ENCODE measurements around the gene SPATA33. TPM values are rescaled to one million over a fixed set of nuclear protein-coding genes. Genes with fewer than 3 reads are reported as not detected.
A peak's percentile ranks its signal among the peaks of the same experiment; 100 is the strongest.

SPATA33 gene
- polyA plus RNA-seq, 1 experiment, result 2.6 TPM

DNA sequence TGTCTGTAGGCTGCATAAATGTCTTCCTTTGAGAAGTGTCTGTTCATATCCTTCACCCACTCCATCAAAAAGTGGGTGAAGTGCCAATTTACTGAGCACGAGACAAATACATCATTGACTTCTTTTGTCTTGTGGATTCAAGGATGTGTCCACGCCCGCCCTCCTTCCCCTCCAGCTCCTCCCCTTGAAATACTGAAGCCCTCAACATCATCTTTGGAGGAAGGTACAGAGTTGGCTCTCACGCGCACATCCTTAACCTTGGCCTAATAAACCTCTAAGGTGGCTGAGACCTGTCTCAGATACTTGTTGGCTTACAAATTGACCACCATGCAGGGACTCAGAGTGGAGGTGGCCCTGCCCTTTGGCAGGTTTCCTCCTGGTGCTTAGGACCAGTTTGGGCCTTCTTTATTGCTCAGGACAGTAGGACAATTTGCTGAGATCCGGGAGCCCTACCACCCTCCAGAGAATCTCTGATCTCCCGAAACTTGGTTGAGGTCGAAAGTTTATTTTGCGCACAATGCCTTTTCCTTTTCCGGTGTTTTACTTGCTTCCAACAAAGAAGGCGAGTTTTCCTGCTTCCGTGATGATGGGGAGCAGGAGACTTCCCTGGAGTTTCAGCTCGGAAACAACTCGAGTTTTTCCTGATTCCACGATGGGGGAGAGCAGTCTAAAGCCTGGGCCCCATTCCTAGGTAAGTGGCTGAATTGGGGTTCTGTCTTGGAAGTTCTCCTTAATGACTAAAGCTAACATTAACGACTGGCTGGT is 14.7 kb downstream of the SPATA33 start:
- DNase-seq (ENCODE audit: low read depth), result no peak
- TF ChIP-seq, protein P1, sequence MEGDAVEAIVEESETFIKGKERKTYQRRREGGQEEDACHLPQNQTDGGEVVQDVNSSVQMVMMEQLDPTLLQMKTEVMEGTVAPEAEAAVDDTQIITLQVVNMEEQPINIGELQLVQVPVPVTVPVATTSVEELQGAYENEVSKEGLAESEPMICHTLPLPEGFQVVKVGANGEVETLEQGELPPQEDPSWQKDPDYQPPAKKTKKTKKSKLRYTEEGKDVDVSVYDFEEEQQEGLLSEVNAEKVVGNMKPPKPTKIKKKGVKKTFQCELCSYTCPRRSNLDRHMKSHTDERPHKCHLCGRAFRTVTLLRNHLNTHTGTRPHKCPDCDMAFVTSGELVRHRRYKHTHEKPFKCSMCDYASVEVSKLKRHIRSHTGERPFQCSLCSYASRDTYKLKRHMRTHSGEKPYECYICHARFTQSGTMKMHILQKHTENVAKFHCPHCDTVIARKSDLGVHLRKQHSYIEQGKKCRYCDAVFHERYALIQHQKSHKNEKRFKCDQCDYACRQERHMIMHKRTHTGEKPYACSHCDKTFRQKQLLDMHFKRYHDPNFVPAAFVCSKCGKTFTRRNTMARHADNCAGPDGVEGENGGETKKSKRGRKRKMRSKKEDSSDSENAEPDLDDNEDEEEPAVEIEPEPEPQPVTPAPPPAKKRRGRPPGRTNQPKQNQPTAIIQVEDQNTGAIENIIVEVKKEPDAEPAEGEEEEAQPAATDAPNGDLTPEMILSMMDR (IDR thresholded peaks at IDR 0.05; ENCODE audit: insufficient read depth, low read depth, low read length), result no peak
- Histone ChIP-seq H3K36me3 (ENCODE audit: control insufficient read depth, insufficient read depth, low read length) (peaks cover 1% of the 10 kb centered on the region; the same call in 1 of the 2 replicates), H3K4me3 (ENCODE audit: low read depth, low read length) (no peak overlapping the region), H3K27me3 (ENCODE audit: control insufficient read depth, insufficient read depth, low read length) (no peaks in the 10 kb centered on the region)
- POLR2A ChIA-PET, result no interaction called here
- CTCF ChIA-PET, result interaction anchor here (0.9 to 1.3 kb wide), 2 partner anchors 27 to 31 kb away, joined by 3 to 6 read pairs; no protein-coding TSS in a partner anchor

DNA sequence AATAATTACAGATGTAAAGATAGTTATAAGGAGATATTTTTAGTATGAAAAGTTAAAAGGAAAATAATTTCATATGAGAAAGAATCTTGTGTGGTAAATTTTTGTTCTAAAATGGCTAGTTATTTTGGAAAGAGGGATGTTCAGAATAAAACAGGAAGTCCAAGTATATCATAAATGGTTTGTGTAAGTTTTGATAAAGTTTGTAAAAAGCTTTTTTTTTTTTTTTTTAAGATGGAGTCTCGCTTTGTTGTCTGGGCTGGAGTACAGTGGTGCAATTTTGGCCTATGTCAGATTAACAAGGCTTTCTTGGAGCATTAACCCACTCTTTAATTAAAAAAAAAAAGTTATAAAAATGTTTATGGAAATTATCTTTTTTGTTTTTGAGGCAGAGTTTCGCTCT is 20.6 kb downstream of the SPATA33 start:
- H3K27me3 ChIP-seq (ENCODE audit: control insufficient read depth, insufficient read depth, low read length), result no peaks in the 10 kb centered on the region
- CTCF ChIA-PET, result interaction anchor here (0.6 kb wide), 1 partner anchor 37 kb away, joined by 4 read pairs; no protein-coding TSS in a partner anchor
- no peak for DNase-seq (ENCODE audit: low read depth)
- H3K4me3 ChIP-seq (ENCODE audit: low read depth, low read length), result no peak overlapping the region
- POLR2A ChIA-PET, result no interaction called here
- TF ChIP-seq, protein P1 (IDR thresholded peaks at IDR 0.05; ENCODE audit: insufficient read depth, low read depth, low read length), result no peak
- no peaks in the 10 kb centered on the region for H3K36me3 ChIP-seq (ENCODE audit: control insufficient read depth, insufficient read depth, low read length)

DNA sequence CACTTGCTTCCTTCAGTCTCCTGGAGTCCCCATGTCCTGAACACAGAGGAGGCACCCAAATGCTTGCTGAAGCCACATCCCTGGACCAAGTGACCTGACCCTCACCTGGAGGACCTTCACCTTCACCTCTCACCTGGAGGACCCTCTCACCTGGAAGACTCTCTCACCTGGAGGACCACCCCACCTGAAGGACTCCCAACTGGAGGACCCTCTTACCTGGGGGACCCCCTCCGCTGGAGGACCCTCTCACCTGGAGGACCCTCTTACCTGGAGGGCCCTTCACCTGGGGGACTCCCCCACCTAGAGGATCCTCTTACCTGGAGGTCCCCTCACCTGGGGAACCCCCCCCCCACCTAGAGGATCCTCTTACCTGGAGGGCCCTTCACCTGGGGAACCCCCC is 28.3 kb downstream of the SPATA33 start:
- TF ChIP-seq, protein P1 (IDR thresholded peaks at IDR 0.05; ENCODE audit: insufficient read depth, low read depth, low read length), result no peak
- POLR2A ChIA-PET, result interaction anchor here (0.6 kb wide), 1 partner anchor 237 kb away, joined by 9 read pairs; no protein-coding TSS in a partner anchor

DNA sequence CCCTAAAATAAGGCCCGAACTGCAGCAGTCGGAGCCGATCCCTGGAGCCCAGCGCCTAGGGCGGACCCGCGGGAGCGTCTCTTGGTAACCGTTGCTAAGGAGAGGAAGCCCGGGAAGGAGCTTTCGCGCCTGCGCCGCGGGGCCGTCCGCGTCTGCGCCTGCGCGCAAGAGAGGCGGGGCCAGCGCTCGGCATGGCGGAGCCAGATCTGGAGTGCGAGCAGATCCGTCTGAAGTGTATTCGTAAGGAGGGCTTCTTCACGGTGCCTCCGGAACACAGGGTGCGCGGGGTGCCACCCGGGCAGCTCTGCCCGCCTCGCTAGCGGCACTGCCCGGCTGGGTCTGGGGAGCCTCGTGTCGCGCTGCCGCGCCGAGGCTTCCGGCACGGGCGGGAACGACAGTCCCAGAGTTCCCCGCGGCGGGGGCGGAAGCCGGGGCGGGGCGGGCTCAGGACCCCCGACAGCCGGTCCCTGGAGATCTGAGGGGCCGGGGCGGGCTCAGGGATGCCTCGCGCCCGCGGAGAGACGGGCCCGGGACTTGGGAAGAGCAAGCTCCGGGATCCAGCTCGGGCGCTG is 29.0 kb downstream of the SPATA33 start, which contains the start of gene CDK10:
CDK10 (plus strand) TSS at position 170 of the 572 bp plus-strand sequence; CDS start at position 192, 22 bp downstream.
- TF ChIP-seq, protein P1 (IDR thresholded peaks at IDR 0.05; ENCODE audit: insufficient read depth, low read depth, low read length), result no peak
- ChIA-PET POLR2A (interaction anchor here (0.6 kb wide), 2 partner anchors 124 to 236 kb away, joined by 3 to 9 read pairs; no protein-coding TSS in a partner anchor), CTCF (interaction anchor here (0.7 to 1.4 kb wide), 2 partner anchors 13 to 20 kb away, joined by 4 to 8 read pairs; no protein-coding TSS in a partner anchor)
- Histone ChIP-seq H3K4me3 (ENCODE audit: low read depth, low read length) (peak within 1 kb of the TSS; percentile 94), H3K27me3 (ENCODE audit: control insufficient read depth, insufficient read depth, low read length) (no peaks in the 10 kb centered on the region), H3K36me3 (ENCODE audit: control insufficient read depth, insufficient read depth, low read length) (peaks cover 9% of the 10 kb centered on the region)
- peak; percentile 25 for DNase-seq (ENCODE audit: low read depth)

More for the DNA sequence above, 28.3 kb downstream of the SPATA33 start:
- CTCF ChIA-PET, result interaction anchor here (0.7 to 1.4 kb wide), 2 partner anchors 14 to 20 kb away, joined by 4 to 8 read pairs; no protein-coding TSS in a partner anchor
- Histone ChIP-seq H3K36me3 (ENCODE audit: control insufficient read depth, insufficient read depth, low read length) (peaks cover 3% of the 10 kb centered on the region), H3K27me3 (ENCODE audit: control insufficient read depth, insufficient read depth, low read length) (no peaks in the 10 kb centered on the region), H3K4me3 (ENCODE audit: low read depth, low read length) (no peak overlapping the region; the same call in 1 of the 2 replicates)
- DNase-seq (ENCODE audit: low read depth), result no peak
